ENCODE measurements around the gene NHEJ1. TPM values are rescaled to one million over a fixed set of nuclear protein-coding genes. Genes with fewer than 3 reads are reported as not detected.

The NHEJ1 gene
- total RNA-seq, 6 donors from 2014 or later = 7.9 to 26.2 (median 14.3) TPM

- DNase-seq (peak in 1 of 2 donors; percentile 84), ATAC-seq (ENCODE audit: low FRiP score in 2 of 2) (no peak)
- TF ChIP-seq, protein P1, sequence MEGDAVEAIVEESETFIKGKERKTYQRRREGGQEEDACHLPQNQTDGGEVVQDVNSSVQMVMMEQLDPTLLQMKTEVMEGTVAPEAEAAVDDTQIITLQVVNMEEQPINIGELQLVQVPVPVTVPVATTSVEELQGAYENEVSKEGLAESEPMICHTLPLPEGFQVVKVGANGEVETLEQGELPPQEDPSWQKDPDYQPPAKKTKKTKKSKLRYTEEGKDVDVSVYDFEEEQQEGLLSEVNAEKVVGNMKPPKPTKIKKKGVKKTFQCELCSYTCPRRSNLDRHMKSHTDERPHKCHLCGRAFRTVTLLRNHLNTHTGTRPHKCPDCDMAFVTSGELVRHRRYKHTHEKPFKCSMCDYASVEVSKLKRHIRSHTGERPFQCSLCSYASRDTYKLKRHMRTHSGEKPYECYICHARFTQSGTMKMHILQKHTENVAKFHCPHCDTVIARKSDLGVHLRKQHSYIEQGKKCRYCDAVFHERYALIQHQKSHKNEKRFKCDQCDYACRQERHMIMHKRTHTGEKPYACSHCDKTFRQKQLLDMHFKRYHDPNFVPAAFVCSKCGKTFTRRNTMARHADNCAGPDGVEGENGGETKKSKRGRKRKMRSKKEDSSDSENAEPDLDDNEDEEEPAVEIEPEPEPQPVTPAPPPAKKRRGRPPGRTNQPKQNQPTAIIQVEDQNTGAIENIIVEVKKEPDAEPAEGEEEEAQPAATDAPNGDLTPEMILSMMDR (IDR thresholded peaks at IDR 0.05) = no peak
- H3K27me3 ChIP-seq = peaks cover 0 to 44% (median 19%) of the 10 kb centered on the region in 4 donors
- no peaks in the 10 kb centered on the region for H3K36me3 ChIP-seq
- 48% methylated on average over 37 of the region's 40 CpGs; no CpG with 5 or more reads in 1 of the 2 donors for WGBS, 2 donors
- H3K9me3 ChIP-seq = no peaks in the 10 kb centered on the region
- H3K4me3 ChIP-seq = peak overlapping the region in 1 of 4 donors; percentile 49
- H3K4me1 ChIP-seq = peaks cover 29 to 43% (median 36%) of the 10 kb centered on the region in 4 donors
- no peak overlapping the region for H3K27ac ChIP-seq
These were observed 103.5 kb downstream of the NHEJ1 start for GRCh38 chr2:219056896-219057708.

- peaks cover 0 to 43% (median 18%) of the 10 kb centered on the region in 4 donors for H3K27me3 ChIP-seq
- H3K4me3 ChIP-seq = no peak overlapping the region
- ATAC-seq (ENCODE audit: low FRiP score in 2 of 2) = no peak
These were observed 104.3 kb downstream of the NHEJ1 start for GRCh38 chr2:219056176-219056895.

GRCh38 chr2:219054956-219055903 is 105.4 kb downstream of the NHEJ1 start:
- DNase-seq = peak in 1 of 2 donors; percentile 82

More at GRCh38 chr2:219056176-219056895, 104.3 kb downstream of the NHEJ1 start:
- Histone ChIP-seq H3K9me3 (no peaks in the 10 kb centered on the region), H3K27ac (no peak overlapping the region), H3K4me1 (peaks cover 29 to 41% (median 35%) of the 10 kb centered on the region in 4 donors), H3K36me3 (no peaks in the 10 kb centered on the region)
- TF ChIP-seq, protein P1 (IDR thresholded peaks at IDR 0.05) = no peak
- no peak for TF ChIP-seq EP300 (IDR thresholded peaks at IDR 0.05)
- no peak for TF ChIP-seq POLR2AphosphoS5 (IDR thresholded peaks at IDR 0.05)
- TF ChIP-seq POLR2A (IDR thresholded peaks at IDR 0.05) = no peak
- WGBS, 2 donors = 81% methylated on average over 8 to 9 of the region's 9 CpGs
- no peak for DNase-seq

GRCh38 chr2:219049282-219049681 is 111.3 kb downstream of the NHEJ1 start:
- Histone ChIP-seq H3K27me3 (peaks cover 0 to 4% (median 0%) of the 10 kb centered on the region in 4 donors), H3K27ac (no peak overlapping the region), H3K4me1 (no peaks in the 10 kb centered on the region), H3K9me3 (no peaks in the 10 kb centered on the region), H3K4me3 (no peak overlapping the region), H3K36me3 (no peaks in the 10 kb centered on the region)
- 63 to 77% methylated on average over 6 of the region's 6 CpGs for WGBS, 2 donors
- TF ChIP-seq EP300 (IDR thresholded peaks at IDR 0.05) (no peak), POLR2A (IDR thresholded peaks at IDR 0.05) (no peak), POLR2AphosphoS5 (IDR thresholded peaks at IDR 0.05) (no peak)
- TF ChIP-seq, protein P1 (IDR thresholded peaks at IDR 0.05) = no peak
- ATAC-seq (ENCODE audit: low FRiP score in 2 of 2) (peak in 1 of 2 donors; percentile 6), DNase-seq (no peak)

More at GRCh38 chr2:219054956-219055903, 105.4 kb downstream of the NHEJ1 start:
- peaks cover 27 to 31% (median 28%) of the 10 kb centered on the region in 4 donors for H3K4me1 ChIP-seq
- no peak overlapping the region for H3K27ac ChIP-seq
- WGBS, 2 donors = 79 to 92% methylated on average over 16 to 41 of the region's 43 CpGs
- no peak for TF ChIP-seq EP300 (IDR thresholded peaks at IDR 0.05)
- TF ChIP-seq, protein P1 (IDR thresholded peaks at IDR 0.05) = no peak
- no peak for TF ChIP-seq POLR2A (IDR thresholded peaks at IDR 0.05)
- no peak for TF ChIP-seq POLR2AphosphoS5 (IDR thresholded peaks at IDR 0.05)
- peaks cover 0 to 34% (median 11%) of the 10 kb centered on the region in 4 donors for H3K27me3 ChIP-seq
- ATAC-seq (ENCODE audit: low FRiP score in 2 of 2) = no peak
- H3K4me3 ChIP-seq = no peak overlapping the region
- H3K36me3 ChIP-seq = no peaks in the 10 kb centered on the region
- H3K9me3 ChIP-seq = no peaks in the 10 kb centered on the region
